Measurements from ENCODE around the gene PLRG1.

The PLRG1 gene

GRCh38 chr4:154573190-154573870 lies 23.1 kb upstream of the PLRG1 start:
- H3K79me2 ChIP-seq (ENCODE audit: control insufficient read depth, low read length) = no peaks in the 10 kb centered on the region
- no peaks in the 10 kb centered on the region for H3K4me1 ChIP-seq (ENCODE audit: control insufficient read depth, low read length)
- H3K4me3 ChIP-seq (ENCODE audit: low read length) = no peak overlapping the region
- no peaks in the 10 kb centered on the region for H3K9me2 ChIP-seq (replicated peaks; ENCODE audit: control insufficient read depth, low read length)
- no peaks in the 10 kb centered on the region for H3K36me3 ChIP-seq (ENCODE audit: control insufficient read depth, low read length)
- H3K27me3 ChIP-seq (ENCODE audit: control insufficient read depth, low read length) = no peaks in the 10 kb centered on the region
- TF ChIP-seq CTCF (IDR thresholded peaks at IDR 0.05; ENCODE audit: low read depth, low read length, poor library complexity, severe bottlenecking) = no peak
- TF ChIP-seq EZH2phosphoT487 (IDR thresholded peaks at IDR 0.05; ENCODE audit: borderline replicate concordance, low read length) = no peak
- no peak overlapping the region for H3K27ac ChIP-seq (ENCODE audit: low read depth, low read length)
- no peaks in the 10 kb centered on the region for H4K20me1 ChIP-seq (ENCODE audit: control insufficient read depth, insufficient read depth, low read depth, low read length)
- H3K9me3 ChIP-seq (ENCODE audit: control insufficient read depth, insufficient read depth, low read length) = no peaks in the 10 kb centered on the region
- H3F3A ChIP-seq (ENCODE audit: control insufficient read depth, insufficient read depth) = no peaks in the 10 kb centered on the region
- H3K4me2 ChIP-seq (ENCODE audit: low read length) = no peak overlapping the region

GRCh38 chr4:154569584-154569983 lies 19.4 kb upstream of the PLRG1 start:
- Histone ChIP-seq H3K79me2 (ENCODE audit: control insufficient read depth, low read length) (no peaks in the 10 kb centered on the region), H3K9me3 (ENCODE audit: control insufficient read depth, insufficient read depth, low read length) (no peaks in the 10 kb centered on the region)

GRCh38 chr4:154569028-154569427 lies 18.8 kb upstream of the PLRG1 start:
- Histone ChIP-seq H4K20me1 (ENCODE audit: control insufficient read depth, insufficient read depth, low read depth, low read length) (no peaks in the 10 kb centered on the region), H3K4me1 (ENCODE audit: control insufficient read depth, low read length) (no peaks in the 10 kb centered on the region), H3K79me2 (ENCODE audit: control insufficient read depth, low read length) (no peaks in the 10 kb centered on the region), H3K4me2 (ENCODE audit: low read length) (no peak overlapping the region), H3K36me3 (ENCODE audit: control insufficient read depth, low read length) (no peaks in the 10 kb centered on the region), H3K4me3 (ENCODE audit: low read length) (no peak overlapping the region), H3F3A (ENCODE audit: control insufficient read depth, insufficient read depth) (no peaks in the 10 kb centered on the region), H3K9me3 (ENCODE audit: control insufficient read depth, insufficient read depth, low read length) (no peaks in the 10 kb centered on the region), H3K27me3 (ENCODE audit: control insufficient read depth, low read length) (no peaks in the 10 kb centered on the region; the same call in 1 of the 2 replicates), H3K27ac (ENCODE audit: low read depth, low read length) (no peak overlapping the region), H3K9me2 (replicated peaks; ENCODE audit: control insufficient read depth, low read length) (no peaks in the 10 kb centered on the region)
- TF ChIP-seq EZH2phosphoT487 (IDR thresholded peaks at IDR 0.05; ENCODE audit: borderline replicate concordance, low read length) (no peak), CTCF (IDR thresholded peaks at IDR 0.05; ENCODE audit: low read depth, low read length, poor library complexity, severe bottlenecking) (no peak)

More at GRCh38 chr4:154569584-154569983, 19.4 kb upstream of the PLRG1 start:
- H4K20me1 ChIP-seq (ENCODE audit: control insufficient read depth, insufficient read depth, low read depth, low read length) = no peaks in the 10 kb centered on the region
- no peaks in the 10 kb centered on the region for H3K4me1 ChIP-seq (ENCODE audit: control insufficient read depth, low read length)
- no peaks in the 10 kb centered on the region for H3F3A ChIP-seq (ENCODE audit: control insufficient read depth, insufficient read depth)
- H3K27ac ChIP-seq (ENCODE audit: low read depth, low read length) = no peak overlapping the region
- H3K4me2 ChIP-seq (ENCODE audit: low read length) = no peak overlapping the region
- H3K4me3 ChIP-seq (ENCODE audit: low read length) = no peak overlapping the region
- H3K36me3 ChIP-seq (ENCODE audit: control insufficient read depth, low read length) = no peaks in the 10 kb centered on the region
- TF ChIP-seq CTCF (IDR thresholded peaks at IDR 0.05; ENCODE audit: low read depth, low read length, poor library complexity, severe bottlenecking) (no peak), EZH2phosphoT487 (IDR thresholded peaks at IDR 0.05; ENCODE audit: borderline replicate concordance, low read length) (no peak)
- H3K9me2 ChIP-seq (replicated peaks; ENCODE audit: control insufficient read depth, low read length) = no peaks in the 10 kb centered on the region
- H3K27me3 ChIP-seq (ENCODE audit: control insufficient read depth, low read length) = no peaks in the 10 kb centered on the region; the same call in 1 of the 2 replicates
